Immature natural killer cell (primary cell): ENCODE data around the gene OR10A4. TPM values are rescaled to one million over a fixed set of nuclear protein-coding genes. Genes with fewer than 3 reads are reported as not detected.
"Not testable (repeated sequence)": the region's sequence is repeated elsewhere in the genome, so short reads cannot be mapped to it uniquely, and the experiment has no call there.

Experiments used
- DNase-seq, 3 donors: peaks; one replicate each; pipeline ENCODE4 v3.0.0; 2022; ENCODE audit warnings: mixed read lengths in 1 of 3
- H3K27ac Mint-ChIP-seq, 6 donors: one replicate each; pipeline ENCODE4 v1.8.0; 2020; ENCODE audit warnings: mixed read lengths in 6 of 6, mild to moderate bottlenecking in 5 of 6, inconsistent platforms in 4 of 6, moderate library complexity in 3 of 6
- H3K27me3 Mint-ChIP-seq, 3 donors: one replicate each; pipeline ENCODE4 v1.8.0; 2020 to 2021; ENCODE audit warnings: low read depth in 3 of 3, mild to moderate bottlenecking in 3 of 3, mixed read lengths in 3 of 3, moderate library complexity in 3 of 3, inconsistent platforms in 1 of 3
- H3K36me3 Mint-ChIP-seq, 3 donors: one replicate each; pipeline ENCODE4 v1.8.0; 2020; ENCODE audit warnings: mixed read lengths in 3 of 3, inconsistent platforms in 2 of 3, mild to moderate bottlenecking in 2 of 3
- H3K4me1 Mint-ChIP-seq, 2 donors: one replicate each; pipeline ENCODE4 v1.8.0; 2020; ENCODE audit warnings: inconsistent platforms in 2 of 2, mild to moderate bottlenecking in 2 of 2, mixed read lengths in 2 of 2, moderate library complexity in 1 of 2
- H3K4me3 Mint-ChIP-seq, 5 donors: one replicate each; pipeline ENCODE4 v1.8.0; 2020; ENCODE audit warnings: mild to moderate bottlenecking in 5 of 5, mixed read lengths in 5 of 5, inconsistent platforms in 3 of 5, moderate library complexity in 3 of 5
- H3K9me3 Mint-ChIP-seq, 6 donors: one replicate each; pipeline ENCODE4 v1.8.0; 2020; ENCODE audit warnings: mild to moderate bottlenecking in 6 of 6, mixed read lengths in 6 of 6, inconsistent platforms in 4 of 6, moderate library complexity in 3 of 6
- polyA plus RNA-seq, 3 donors: library from polyadenylated mRNA; unstranded; fragments of 300-500 nt; fragmentation: Illumina TruSeq; gene quantifications; one replicate each; pipeline ENCODE4 v1.2.3, GENCODE V29; 2021

The OR10A4 gene
- polyA plus RNA-seq, 3 donors from 2014 or later = not detected

DNA sequence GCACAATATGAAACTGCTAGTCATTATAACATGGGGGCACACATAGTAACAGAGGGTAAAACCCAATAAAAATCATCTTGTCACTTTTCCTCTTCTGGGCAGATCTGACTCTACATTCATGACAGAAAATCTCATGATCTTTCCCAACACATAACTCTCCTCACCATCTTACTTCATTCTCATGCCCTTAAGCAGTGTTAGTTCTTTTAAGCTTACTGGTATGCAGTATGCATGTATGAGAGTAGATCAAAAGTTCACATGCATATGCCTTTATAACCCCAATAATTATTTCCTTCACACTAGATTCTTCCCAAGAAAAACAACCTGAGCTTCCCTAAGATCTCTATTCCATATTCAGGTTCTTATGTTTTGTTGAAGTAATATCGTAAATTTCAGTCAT lies 5.1 kb upstream of the OR10A4 start:
- H3K36me3 Mint-ChIP-seq = no peaks in the 10 kb centered on the region
- no peak overlapping the region for H3K27ac Mint-ChIP-seq
- H3K4me1 Mint-ChIP-seq = no peaks in the 10 kb centered on the region
- no peak overlapping the region for H3K4me3 Mint-ChIP-seq
- H3K27me3 Mint-ChIP-seq = peaks cover 4 to 14% (median 4%) of the 10 kb centered on the region in 3 donors
- peaks cover 0 to 6% (median 0%) of the 10 kb centered on the region in 6 donors for H3K9me3 Mint-ChIP-seq
- DNase-seq = no peak

DNA sequence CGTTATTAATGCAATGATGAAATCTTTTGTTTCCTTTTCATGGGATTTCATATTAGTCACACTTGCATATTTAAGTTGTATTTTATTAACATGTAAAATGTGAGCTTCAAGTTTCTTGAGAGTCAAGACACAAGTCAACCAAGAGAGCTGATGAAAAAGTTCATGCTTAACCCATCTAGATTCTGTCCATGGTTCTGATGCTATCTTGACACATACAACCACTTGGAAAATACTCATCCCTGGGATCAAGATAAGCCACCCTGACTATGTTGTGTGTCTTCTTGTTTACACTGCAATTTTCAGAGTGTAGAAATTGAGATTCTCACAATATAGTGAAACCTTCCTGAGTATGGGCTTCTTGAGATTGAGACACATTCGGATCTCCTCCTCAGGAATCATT lies 664 bp upstream of the OR10A4 start:
- Mint-ChIP-seq H3K27ac (no peak overlapping the region), H3K36me3 (no peaks in the 10 kb centered on the region), H3K4me1 (no peaks in the 10 kb centered on the region), H3K4me3 (no peak overlapping the region), H3K27me3 (peaks cover 5 to 6% (median 5%) of the 10 kb centered on the region in 3 donors), H3K9me3 (peaks cover 0 to 8% (median 0%) of the 10 kb centered on the region in 6 donors)
- DNase-seq = no peak

DNA sequence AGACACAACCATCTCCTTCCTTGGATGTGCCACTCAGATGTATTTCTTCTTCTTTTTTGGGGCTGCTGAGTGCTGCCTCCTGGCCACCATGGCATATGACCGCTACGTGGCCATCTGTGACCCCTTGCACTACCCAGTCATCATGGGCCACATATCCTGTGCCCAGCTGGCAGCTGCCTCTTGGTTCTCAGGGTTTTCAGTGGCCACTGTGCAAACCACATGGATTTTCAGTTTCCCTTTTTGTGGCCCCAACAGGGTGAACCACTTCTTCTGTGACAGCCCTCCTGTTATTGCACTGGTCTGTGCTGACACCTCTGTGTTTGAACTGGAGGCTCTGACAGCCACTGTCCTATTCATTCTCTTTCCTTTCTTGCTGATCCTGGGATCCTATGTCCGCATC lies 489 bp downstream of the OR10A4 start:
- no peak for DNase-seq
- Mint-ChIP-seq H3K36me3 (no peaks in the 10 kb centered on the region), H3K4me3 (no peak overlapping the region), H3K4me1 (no peaks in the 10 kb centered on the region), H3K27me3 (peaks cover 2 to 6% (median 3%) of the 10 kb centered on the region in 3 donors), H3K27ac (no peak overlapping the region), H3K9me3 (peaks cover 0 to 6% (median 0%) of the 10 kb centered on the region in 6 donors)

GRCh38 chr11:6882751-6883150 lies 6.3 kb downstream of the OR10A4 start:
- no peak for DNase-seq
- H3K4me3 Mint-ChIP-seq = no peak overlapping the region
- H3K36me3 Mint-ChIP-seq = no peaks in the 10 kb centered on the region
- no peak overlapping the region for H3K27ac Mint-ChIP-seq
- peaks cover under 1 to 11% (median 2%) of the 10 kb centered on the region in 3 donors for H3K27me3 Mint-ChIP-seq
- H3K9me3 Mint-ChIP-seq = peaks cover 0 to 9% (median under 1%) of the 10 kb centered on the region in 6 donors
- H3K4me1 Mint-ChIP-seq = no peaks in the 10 kb centered on the region

DNA sequence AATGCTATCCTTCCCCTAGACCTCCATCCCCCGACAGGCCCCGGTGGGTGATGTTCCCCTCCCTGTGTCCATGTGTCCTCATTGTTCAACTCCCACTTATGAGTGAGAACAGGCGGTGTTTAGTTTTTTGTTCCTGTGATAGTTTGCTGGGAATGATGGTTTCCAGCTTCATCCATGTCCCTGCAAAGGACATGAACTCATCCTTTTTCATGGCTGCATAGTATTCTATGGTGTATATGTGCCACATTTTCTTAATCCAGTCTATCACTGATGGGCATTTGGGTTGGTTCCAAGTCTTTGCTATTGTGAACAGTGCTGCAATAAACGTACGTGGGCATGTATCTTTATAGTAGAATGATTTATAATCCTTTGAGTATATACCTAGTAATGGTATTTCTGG lies 11.3 kb downstream of the OR10A4 start:
- not testable (repeated sequence) for H3K4me3 Mint-ChIP-seq, H3K36me3 Mint-ChIP-seq, DNase-seq, H3K27me3 Mint-ChIP-seq, H3K27ac Mint-ChIP-seq, H3K4me1 Mint-ChIP-seq
- H3K9me3 Mint-ChIP-seq = peaks cover 0 to 15% (median under 1%) of the 10 kb centered on the region in 6 donors

DNA sequence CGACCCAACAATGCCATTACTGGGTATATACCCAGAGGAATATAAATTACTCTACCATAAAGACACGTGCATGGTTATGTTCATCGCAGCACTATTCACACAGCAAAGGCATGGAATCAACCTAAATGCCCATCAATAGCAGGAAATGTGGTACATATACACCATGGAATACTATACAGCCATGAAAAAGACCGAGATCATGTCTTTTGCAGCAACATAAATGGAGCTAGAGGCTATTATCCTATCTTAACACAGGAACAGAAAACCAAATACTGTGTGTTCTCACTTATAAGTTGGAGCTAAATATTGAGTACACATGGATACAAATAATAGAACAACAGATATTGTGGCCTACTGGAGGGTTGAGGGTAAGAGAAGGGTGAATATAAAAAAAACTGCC lies 12.4 kb downstream of the OR10A4 start:
- no peak overlapping the region for H3K4me3 Mint-ChIP-seq
- H3K36me3 Mint-ChIP-seq = no peaks in the 10 kb centered on the region
- peaks cover 0 to 15% (median under 1%) of the 10 kb centered on the region in 6 donors for H3K9me3 Mint-ChIP-seq
- peaks cover 0 to 9% (median 2%) of the 10 kb centered on the region in 3 donors for H3K27me3 Mint-ChIP-seq
- no peak overlapping the region for H3K27ac Mint-ChIP-seq
- H3K4me1 Mint-ChIP-seq = no peaks in the 10 kb centered on the region
- no peak for DNase-seq

GRCh38 chr11:6889835-6890234 lies 13.4 kb downstream of the OR10A4 start:
- DNase-seq = no peak
- peaks cover 0 to under 1% of the 10 kb centered on the region in 2 donors for H3K4me1 Mint-ChIP-seq
- H3K27ac Mint-ChIP-seq = no peak overlapping the region

GRCh38 chr11:6892400-6892799 lies 16.0 kb downstream of the OR10A4 start, which contains the start of gene OR2D2:
OR2D2 (minus strand) TSS chr11:6892500; CDS start chr11:6892500, 0 bp downstream.
- no peak for DNase-seq
- H3K27me3 Mint-ChIP-seq = peaks cover 0 to 2% (median 0%) of the 10 kb centered on the region in 3 donors
- H3K4me3 Mint-ChIP-seq = no peak within 1 kb of the TSS
- H3K36me3 Mint-ChIP-seq = no peaks in the 10 kb centered on the region
- H3K27ac Mint-ChIP-seq = no peak within 1 kb of the TSS
- peaks cover 0 to 4% of the 10 kb centered on the region in 2 donors for H3K4me1 Mint-ChIP-seq
- H3K9me3 Mint-ChIP-seq = peaks cover 0 to 6% (median 0%) of the 10 kb centered on the region in 6 donors

More at GRCh38 chr11:6889835-6890234, 13.4 kb downstream of the OR10A4 start:
- H3K27me3 Mint-ChIP-seq = peaks cover 0 to 6% (median 0%) of the 10 kb centered on the region in 3 donors
- H3K4me3 Mint-ChIP-seq = no peak overlapping the region
- H3K36me3 Mint-ChIP-seq = no peaks in the 10 kb centered on the region
- peaks cover 0 to 15% (median under 1%) of the 10 kb centered on the region in 6 donors for H3K9me3 Mint-ChIP-seq

- H3K4me1 Mint-ChIP-seq = peaks cover 0 to 4% of the 10 kb centered on the region in 2 donors
- no peaks in the 10 kb centered on the region for H3K36me3 Mint-ChIP-seq
- H3K27ac Mint-ChIP-seq = no peak overlapping the region
- H3K9me3 Mint-ChIP-seq = peaks cover 0 to 6% (median 0%) of the 10 kb centered on the region in 6 donors
- H3K27me3 Mint-ChIP-seq = peaks cover 0 to 2% (median 0%) of the 10 kb centered on the region in 3 donors
- H3K4me3 Mint-ChIP-seq = no peak overlapping the region
- DNase-seq = no peak
These were observed 17.7 kb downstream of the OR10A4 start for GRCh38 chr11:6894097-6894496.

DNA sequence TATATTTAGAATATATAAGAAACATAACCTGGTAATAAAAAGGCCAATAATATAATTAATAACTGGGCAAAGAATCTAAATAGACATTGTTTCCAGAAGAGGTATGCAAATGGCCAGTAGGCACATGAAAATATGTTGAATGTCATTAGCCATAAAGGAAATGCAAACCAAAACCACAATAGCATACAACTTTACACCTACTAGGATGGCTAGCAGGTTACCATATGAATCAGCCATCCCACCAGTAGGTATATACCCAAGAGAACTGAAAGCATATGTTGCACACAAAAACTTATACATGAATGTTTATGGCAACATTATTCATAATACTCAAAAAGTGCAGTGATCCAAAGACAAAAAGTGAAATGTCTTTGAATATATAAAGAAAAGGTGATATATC lies 18.6 kb downstream of the OR10A4 start:
- peaks cover 0 to 3% (median 0%) of the 10 kb centered on the region in 3 donors for H3K27me3 Mint-ChIP-seq
- no peak overlapping the region for H3K27ac Mint-ChIP-seq
- H3K4me1 Mint-ChIP-seq = peaks cover 0 to 4% of the 10 kb centered on the region in 2 donors
- no peak for DNase-seq
- H3K36me3 Mint-ChIP-seq = no peaks in the 10 kb centered on the region
- H3K9me3 Mint-ChIP-seq = peaks cover 0 to 6% (median 0%) of the 10 kb centered on the region in 6 donors
- H3K4me3 Mint-ChIP-seq = no peak overlapping the region

DNA sequence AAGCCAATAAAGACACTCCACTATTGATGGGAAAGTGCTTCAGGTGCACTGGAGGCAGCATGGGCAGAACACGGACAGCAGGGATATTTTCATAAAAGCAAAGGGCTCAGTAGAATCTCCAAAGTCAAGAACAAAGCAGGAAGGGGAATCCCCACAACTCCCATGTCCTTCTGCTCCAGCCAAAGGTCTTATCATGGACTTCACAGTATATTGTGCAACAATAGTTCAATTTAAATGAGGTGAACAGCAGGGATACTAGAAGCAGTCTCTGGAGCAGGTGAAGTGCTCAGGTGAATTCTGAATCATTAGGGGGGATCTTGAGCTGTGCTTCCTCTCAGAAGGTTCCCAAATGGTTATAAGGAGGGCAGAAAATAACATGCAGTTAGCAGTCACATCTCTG lies 22.5 kb downstream of the OR10A4 start:
- DNase-seq = no peak

DNA sequence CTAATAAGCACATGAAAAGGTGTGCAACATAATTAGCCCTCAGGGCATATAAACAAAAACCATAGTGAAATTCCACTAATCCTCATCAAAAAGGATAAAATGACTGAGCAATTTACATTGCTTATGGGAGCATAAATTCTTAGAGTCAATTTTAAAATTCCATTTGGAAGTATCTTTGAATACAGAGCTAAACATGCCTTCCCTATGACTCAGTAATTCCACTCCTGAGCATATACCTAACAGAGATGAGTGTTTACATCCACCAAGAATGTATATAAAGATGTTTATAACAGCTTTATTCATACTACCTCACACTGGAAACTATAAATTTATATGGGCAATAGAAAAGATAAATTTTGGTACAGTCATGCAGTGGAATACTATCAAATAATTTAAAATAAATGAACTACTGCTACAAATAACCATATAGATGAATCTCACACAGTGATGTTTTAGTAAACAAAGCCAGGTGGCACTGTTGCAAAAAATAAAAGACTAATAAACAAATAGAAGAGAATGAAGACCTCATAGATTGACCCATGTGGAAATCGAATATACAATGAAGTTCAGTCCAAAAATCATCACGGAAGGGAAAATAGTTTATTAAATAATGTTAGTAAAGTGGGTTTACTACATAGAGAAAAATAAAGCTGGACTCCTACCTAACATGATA lies 24.0 kb downstream of the OR10A4 start:
- H3K9me3 Mint-ChIP-seq = no peaks in the 10 kb centered on the region
- DNase-seq = no peak
- no peaks in the 10 kb centered on the region for H3K4me1 Mint-ChIP-seq
- H3K36me3 Mint-ChIP-seq = no peaks in the 10 kb centered on the region
- H3K27ac Mint-ChIP-seq = no peak overlapping the region
- H3K27me3 Mint-ChIP-seq = peaks cover 0 to 5% (median 4%) of the 10 kb centered on the region in 3 donors
- no peak overlapping the region for H3K4me3 Mint-ChIP-seq

More for the DNA sequence above, 22.5 kb downstream of the OR10A4 start:
- no peaks in the 10 kb centered on the region for H3K9me3 Mint-ChIP-seq
- H3K27ac Mint-ChIP-seq = no peak overlapping the region
- H3K36me3 Mint-ChIP-seq = no peaks in the 10 kb centered on the region
- H3K27me3 Mint-ChIP-seq = peaks cover 0 to 4% (median 4%) of the 10 kb centered on the region in 3 donors
- no peak overlapping the region for H3K4me3 Mint-ChIP-seq
- peaks cover 0 to 4% of the 10 kb centered on the region in 2 donors for H3K4me1 Mint-ChIP-seq

DNA sequence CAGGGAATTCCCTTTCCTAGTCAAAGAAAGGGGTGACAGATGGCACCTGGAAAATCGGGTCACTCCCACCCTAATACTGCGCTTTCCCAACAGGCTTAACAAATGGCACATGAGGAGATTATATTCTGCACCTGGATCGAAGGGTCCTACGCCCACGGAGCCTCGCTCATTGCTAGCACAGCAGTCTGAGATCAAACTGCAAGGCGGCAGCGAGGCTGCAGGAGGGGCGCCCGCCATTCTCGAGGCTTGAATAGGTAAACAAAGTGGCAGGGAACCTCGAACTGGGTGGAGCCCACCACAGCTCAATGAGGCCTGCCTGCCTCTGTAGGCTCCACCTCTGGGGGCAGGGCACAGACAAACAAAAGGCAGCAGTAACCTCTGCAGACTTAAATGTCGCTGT lies 28.4 kb downstream of the OR10A4 start:
- H3K27me3 Mint-ChIP-seq, H3K36me3 Mint-ChIP-seq, H3K4me3 Mint-ChIP-seq, H3K4me1 Mint-ChIP-seq, DNase-seq, H3K27ac Mint-ChIP-seq, H3K9me3 Mint-ChIP-seq: not testable (repeated sequence)

DNA sequence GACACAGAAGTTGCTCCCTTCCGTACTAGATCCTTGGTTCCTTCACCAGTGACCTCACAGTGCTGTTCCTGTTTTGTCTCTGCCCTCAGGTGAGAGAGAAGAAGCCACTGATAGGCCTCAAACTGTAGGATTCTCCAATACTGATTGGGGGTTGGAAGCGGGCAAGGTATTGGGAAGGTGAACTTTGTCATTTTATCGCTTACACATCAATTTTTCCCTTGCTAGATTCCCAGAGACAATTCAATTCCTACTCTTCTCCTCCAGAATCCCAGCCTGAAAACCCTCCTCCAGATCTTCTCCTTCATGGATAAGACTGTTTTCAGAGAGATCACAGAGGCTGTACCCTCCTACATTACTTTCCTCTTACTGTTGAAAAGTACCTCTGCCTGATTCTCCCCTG lies 35.0 kb downstream of the OR10A4 start:
- no peaks in the 10 kb centered on the region for H3K27me3 Mint-ChIP-seq
- peaks cover 0 to 2% (median 0%) of the 10 kb centered on the region in 6 donors for H3K9me3 Mint-ChIP-seq
- no peak overlapping the region for H3K27ac Mint-ChIP-seq
- no peak for DNase-seq
- H3K4me3 Mint-ChIP-seq = no peak overlapping the region
- no peaks in the 10 kb centered on the region for H3K36me3 Mint-ChIP-seq
- no peaks in the 10 kb centered on the region for H3K4me1 Mint-ChIP-seq

DNA sequence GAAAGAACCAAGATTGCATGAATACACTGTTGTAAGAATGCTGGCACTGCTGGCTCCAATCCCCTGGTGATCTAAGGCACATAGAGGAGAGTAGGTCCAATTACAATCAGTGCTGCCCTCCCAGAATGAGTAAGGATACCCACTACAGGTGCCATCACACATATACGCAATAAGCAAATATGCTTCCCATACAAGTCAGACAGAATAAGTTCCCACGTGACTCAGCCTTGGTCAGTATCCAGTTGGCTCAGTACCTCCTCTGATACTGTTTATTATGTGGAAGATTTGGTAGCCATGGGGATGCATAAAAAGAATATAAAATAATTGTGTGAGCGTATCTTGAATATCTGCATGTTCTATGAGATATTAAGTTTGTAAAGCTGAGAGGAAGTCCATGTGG lies 35.5 kb downstream of the OR10A4 start:
- DNase-seq = no peak
- no peaks in the 10 kb centered on the region for H3K27me3 Mint-ChIP-seq
- peaks cover 0 to 2% (median 0%) of the 10 kb centered on the region in 6 donors for H3K9me3 Mint-ChIP-seq
- no peak overlapping the region for H3K4me3 Mint-ChIP-seq
- H3K4me1 Mint-ChIP-seq = no peaks in the 10 kb centered on the region
- no peaks in the 10 kb centered on the region for H3K36me3 Mint-ChIP-seq
- H3K27ac Mint-ChIP-seq = no peak overlapping the region
